Liver (tissue), 2 donors: ENCODE results near the gene SERPINA9.

ENCODE experiments used
- FOXA1 ChIP-seq: IDR thresholded peaks from 2 replicates; pipeline ENCODE4 v1.6.1; 2016; ENCODE audit warnings: antibody characterized with exemption
- RXRA ChIP-seq, 2 donors: IDR thresholded peaks; 2 replicates each; pipeline ENCODE4 v1.6.1; 2017 to 2018; ENCODE audit warnings: antibody characterized with exemption in 2 of 2, mild to moderate bottlenecking in 1 of 2
- donor health status: healthy.

GRCh38 chr14:94462763-94463572 lies 13.0 kb downstream of the SERPINA9 start:
- peak; percentile 98 to 99 for TF ChIP-seq RXRA (IDR thresholded peaks at IDR 0.05)
- peak; percentile 89 for TF ChIP-seq FOXA1
